Measurements from ENCODE around the gene SYT7.

The SYT7 gene

GRCh38 chr11:61607920-61608599 lies 27.2 kb upstream of the SYT7 start:
- DNase-seq (ENCODE audit: low read depth) = no peak

DNA sequence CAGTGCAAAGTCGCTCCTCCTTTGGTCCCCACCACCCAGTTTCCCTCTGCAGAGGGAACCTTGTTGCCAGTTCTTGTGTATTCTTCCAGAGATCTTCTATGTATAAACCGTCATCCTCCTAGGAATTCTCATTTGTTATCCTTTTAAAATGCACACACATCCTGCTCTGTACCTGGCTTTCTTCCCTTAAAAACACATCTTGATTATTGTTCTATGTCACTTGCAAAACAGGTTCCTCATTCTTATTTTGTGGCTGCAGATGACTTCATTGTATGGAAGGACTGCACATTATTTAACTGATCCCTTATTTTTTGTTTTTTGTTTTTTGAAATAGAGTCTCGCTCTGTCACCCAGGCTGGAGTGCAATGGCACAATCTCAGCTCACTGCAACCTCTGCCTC lies 26.6 kb upstream of the SYT7 start:
- no peak for DNase-seq (ENCODE audit: low read depth)

DNA sequence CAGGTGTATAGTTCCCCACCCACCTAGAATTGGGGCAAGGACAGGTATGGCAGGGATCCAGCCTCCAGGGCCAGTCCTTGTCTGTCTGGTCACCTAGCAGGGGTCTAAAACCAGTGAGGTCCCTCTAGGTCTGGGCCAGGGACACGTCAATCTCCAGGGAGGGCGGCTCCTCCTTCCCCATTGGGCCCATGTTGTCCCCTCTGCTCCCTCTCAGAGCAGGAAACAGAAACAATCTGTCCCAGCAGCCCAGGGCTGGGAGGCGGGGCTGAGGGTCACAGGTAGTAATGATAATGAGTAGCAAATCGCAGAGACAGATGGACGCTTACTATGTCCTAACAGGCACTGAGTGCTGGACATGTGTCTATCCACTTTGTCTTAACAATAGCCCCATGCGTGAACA lies 22.8 kb upstream of the SYT7 start:
- no peak for DNase-seq (ENCODE audit: low read depth)

DNA sequence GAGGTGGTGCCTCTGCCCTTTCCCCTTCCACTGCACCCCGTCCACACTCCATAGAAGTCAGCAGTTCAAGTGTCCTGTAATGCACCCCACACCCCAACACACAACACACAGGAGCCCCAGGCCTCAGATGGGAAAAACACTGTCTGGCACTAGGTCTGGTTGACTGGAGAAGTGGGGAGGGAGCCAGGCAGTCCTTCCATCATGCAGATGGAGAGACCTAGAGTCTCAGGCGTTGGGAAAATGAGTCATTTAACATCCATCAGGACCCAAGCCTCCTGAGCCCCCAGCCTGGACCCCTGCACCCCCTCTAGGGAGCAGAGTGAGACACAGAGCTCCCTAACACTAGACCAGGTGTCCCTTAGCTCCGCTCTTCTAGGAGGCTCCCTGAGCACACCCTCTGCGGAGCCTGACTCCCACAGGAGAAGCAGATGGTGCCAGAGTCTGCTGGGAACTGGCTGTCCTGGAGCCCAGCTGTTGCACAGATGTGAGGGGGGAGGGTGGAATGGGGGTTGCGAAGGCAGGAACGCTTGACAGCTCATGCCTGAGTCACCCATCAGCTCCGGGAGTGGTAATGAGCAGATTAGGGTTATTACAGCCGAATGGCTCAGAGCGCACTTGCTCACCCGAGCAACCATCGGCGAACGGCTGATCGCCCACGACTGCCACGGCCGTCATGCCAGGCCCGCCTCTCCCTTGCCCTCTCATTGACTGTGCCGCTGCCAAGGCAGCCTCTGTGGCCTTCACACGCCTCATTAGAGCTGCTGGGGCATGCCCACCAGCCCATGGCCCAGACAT lies 22.1 kb upstream of the SYT7 start:
- DNase-seq (ENCODE audit: low read depth) = peak; percentile 79

GRCh38 chr11:61601512-61601911 lies 20.6 kb upstream of the SYT7 start:
- DNase-seq (ENCODE audit: low read depth) = no peak

- no peak for DNase-seq (ENCODE audit: low read depth)
These were observed 19.3 kb upstream of the SYT7 start for GRCh38 chr11:61599968-61600710.

GRCh38 chr11:61598886-61599868 lies 18.3 kb upstream of the SYT7 start:
- no peak for DNase-seq (ENCODE audit: low read depth)

GRCh38 chr11:61598374-61598773 lies 17.5 kb upstream of the SYT7 start:
- no peak for DNase-seq (ENCODE audit: low read depth)

GRCh38 chr11:61596990-61597389 lies 16.1 kb upstream of the SYT7 start:
- DNase-seq (ENCODE audit: low read depth) = no peak

DNA sequence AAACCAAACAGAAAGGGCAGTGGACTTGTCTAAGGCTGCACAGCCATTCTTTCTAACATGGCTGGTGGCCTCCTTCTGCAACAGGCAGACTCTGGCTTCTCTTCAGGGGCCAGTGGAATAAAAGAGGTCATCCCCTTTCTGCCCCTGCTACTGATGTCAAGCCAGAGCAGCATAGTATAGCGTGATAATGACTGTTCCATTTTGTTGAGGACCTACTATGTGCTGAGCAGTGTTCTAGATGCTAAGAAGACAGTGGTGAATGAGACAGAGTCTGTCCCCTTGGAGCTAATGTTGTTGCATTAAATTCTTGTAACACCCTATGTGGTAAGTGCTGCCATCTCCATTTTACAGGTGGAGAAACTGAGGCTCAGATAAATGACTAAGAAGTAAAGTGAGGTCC lies 15.7 kb upstream of the SYT7 start:
- no peak for DNase-seq (ENCODE audit: low read depth)

DNA sequence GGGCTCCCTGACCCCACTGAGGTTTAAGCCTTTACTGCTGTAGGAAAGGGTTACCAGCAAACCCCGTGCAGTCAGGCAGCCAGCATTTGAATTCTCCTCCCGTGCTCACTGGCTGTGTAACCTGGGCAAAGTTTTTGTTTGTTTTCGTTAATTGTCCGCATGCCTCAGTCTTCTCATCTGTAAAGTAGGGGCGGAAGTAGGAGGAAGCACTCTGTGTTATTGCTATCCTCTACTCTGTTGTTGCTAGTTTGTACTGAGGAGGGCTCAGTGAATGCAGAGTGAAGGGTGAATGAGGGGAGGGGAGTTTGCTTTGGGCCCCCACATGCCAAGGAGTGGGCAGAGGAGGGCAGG lies 14.0 kb upstream of the SYT7 start:
- DNase-seq (ENCODE audit: low read depth) = no peak

DNA sequence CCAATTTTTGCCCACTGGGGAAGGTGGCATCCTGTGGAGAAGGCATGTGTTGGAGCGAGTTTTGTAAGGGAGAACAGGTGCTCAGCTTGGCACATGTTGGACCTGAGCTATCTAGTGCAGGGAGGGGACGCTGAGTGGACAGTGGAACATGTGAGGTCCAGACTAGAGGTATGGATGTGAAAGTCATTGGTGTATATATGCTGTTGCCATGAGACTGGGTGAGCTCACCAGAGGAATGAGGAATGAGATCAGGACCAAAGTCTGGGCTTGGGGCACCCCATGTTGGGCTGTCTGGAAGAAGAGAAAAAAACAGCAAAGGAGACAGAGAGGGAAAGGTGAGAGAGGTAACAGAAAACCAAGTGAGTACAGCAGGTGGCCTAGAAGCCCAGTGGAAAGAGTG lies 12.3 kb upstream of the SYT7 start:
- no peak for DNase-seq (ENCODE audit: low read depth)

DNA sequence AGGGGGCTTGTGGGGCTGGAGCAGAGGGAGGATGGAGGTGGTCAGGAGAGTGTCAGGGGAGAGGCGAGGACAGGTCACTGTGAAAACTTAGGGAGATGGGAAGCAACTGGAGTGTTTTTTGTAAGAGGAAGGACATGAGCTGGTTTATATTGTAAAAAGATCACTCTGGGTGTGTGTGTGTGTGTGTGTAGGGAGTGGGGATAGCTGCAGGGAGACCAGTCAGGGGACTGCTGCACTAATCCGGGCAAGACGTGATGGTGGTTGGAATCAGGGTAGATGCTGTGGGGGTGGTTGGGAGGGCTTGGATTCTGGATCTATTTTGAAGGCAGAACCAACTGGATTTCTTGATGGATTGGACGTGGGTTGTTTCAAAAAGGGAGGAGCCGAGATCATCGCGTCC lies 11.3 kb upstream of the SYT7 start:
- DNase-seq (ENCODE audit: low read depth) = no peak

DNA sequence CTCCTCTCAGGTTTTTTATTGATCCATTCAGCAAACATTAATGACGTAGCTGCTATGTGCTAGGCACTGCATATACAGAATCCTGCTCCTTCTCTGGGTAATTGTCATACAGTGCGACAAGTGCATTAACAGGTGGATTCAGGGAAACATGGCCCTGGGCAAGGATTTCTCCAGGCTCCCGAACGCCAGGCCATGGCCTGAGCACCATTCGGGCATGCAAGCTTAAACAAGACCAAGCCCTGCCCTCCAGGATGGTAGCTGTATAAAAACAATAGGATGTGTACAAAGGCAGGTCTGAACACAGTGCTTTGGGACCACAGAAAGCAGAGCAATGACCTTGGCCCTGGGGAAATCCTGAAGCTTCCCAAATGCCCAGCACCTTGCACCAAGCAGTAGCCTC lies 9.1 kb upstream of the SYT7 start:
- no peak for DNase-seq (ENCODE audit: low read depth)

DNA sequence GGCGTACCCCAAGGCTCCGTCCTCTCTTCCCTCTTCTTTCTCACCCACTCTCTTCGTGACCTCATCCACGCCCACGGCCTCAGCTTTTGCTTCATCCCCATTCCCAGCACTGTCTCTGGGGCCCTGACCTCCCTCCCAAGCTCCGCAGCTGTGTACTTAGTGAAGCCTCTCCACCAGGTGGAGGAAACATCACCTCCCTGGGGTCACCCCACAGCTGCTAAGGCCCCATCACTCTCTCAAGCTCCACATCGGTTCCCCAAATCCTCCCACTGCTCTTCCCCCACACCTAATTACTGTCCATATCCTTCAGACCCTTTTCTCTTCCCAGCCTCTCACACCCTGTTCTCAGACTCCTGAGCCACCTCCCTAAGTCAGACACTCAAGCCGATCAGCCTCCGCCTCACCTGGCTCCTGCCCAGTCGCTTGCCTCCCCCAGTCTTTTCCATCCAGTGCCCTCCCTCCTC lies 7.9 kb upstream of the SYT7 start:
- DNase-seq (ENCODE audit: low read depth) = no peak

GRCh38 chr11:61587951-61588727 lies 7.3 kb upstream of the SYT7 start:
- no peak for DNase-seq (ENCODE audit: low read depth)

DNA sequence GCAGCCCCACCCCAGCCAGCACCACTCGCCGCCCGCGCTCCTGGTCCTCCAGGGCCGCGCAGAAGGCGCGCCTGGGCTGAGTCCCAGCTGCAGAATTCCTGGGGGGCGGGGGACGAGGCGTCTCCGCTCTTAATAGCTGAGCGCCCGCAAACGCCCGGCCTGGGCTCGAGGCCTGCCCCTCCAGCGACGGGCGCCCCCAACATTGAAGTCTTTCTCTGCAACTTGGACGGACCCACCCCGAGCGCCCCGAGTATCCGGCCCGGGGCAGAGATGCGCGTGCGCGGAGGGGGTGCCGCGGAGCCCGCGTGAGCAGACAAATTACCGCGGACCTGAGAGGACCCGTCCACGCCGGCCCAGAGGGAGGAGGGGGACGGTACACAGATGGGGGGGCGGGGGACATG lies 6.7 kb upstream of the SYT7 start:
- DNase-seq (ENCODE audit: low read depth) = no peak

DNA sequence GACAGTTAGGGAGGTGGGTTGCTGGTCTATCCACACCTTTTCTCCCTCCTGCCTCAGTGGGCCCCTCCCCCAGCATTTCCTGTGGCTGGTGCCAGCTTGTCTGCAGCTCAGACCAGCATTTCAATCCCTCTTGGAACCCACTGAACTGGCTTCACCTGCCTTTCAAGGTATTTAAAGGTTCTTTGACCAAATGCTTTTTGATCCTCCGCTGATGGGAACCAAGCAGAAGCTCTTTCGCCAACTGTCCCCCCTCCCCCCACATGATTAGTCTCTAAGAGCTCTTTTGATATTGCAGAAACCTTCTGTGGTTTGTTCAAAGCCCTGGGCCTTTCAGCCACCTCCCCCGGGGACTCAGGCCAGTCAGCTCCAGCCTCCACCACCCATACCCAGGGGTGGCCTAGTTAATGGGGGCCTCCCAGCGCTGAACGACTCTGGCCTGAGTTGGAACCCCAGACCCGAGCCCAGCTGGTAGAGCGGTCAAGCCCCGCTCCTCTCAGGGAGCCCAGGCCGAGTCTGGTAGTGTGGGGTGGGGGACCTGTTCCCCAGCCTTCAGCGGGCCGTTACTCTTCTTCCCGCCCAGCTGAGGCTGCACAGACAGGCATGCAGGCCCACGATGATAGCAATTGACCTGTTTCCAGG lies 6.0 kb upstream of the SYT7 start:
- no peak for DNase-seq (ENCODE audit: low read depth)

GRCh38 chr11:61585115-61585514 lies 4.2 kb upstream of the SYT7 start:
- DNase-seq (ENCODE audit: low read depth) = no peak

DNA sequence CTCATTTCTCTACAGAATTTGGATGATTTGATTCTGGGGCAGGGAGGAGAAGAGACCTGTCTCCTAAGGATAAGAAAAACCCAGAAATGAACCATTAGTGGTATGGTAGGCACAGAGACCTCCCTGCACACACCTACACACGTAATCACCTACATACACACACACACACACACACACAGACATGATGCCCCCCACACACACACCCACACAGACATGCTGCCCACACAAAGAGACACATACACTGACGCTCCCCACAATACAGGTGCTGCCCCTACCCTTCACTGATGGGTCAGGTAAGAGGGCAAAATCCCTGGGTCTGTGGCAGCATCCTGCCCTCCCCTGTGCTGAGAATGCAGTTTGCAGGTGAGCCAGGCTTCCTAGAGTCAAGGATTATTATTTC lies 1.1 kb upstream of the SYT7 start:
- DNase-seq (ENCODE audit: low read depth) = no peak
